Measurements from ENCODE around the gene TLX3. TPM values are rescaled to one million over a fixed set of nuclear protein-coding genes. Genes with fewer than 3 reads are reported as not detected.

TLX3 gene
- total RNA-seq, 4 donors from 2014 or later = not detected

DNA sequence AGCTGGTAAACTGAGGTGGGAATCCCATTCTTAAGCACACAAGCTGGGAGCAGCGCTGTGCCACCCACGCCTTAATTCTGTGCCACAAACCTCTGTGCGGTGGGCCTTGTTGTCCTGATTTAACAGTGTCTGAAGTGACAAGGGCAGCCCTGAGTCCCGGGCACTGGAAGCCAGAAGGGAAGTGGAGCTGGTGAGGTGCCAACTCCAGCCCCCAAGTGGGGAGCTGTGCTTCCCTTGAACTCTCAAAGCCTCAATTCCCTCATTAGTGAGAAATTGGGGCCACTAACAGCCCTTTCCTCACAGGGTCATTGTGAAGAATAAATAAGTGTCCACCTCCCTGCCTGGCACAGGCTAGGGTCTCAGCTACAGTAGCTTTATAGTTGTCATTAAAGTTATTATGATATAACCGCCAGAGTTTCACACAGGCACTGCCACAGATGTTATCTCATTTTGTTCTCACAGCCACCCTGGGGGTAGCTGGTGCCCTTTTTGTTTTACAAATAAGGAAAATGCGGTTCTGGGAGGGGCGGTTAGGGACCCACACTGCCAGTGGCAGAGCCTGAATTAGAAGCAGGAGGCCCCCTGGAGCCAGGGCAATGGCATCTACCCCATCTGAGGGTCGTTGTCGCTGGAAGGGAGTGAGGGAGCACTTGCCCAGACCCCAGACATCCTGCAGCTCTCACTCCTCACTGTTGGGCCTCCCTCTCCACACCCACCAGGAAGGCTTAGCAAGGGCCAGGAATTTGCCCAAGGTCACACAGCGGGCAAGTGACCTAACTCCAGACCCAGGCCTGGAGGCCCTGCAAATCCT lies 2.1 kb upstream of the TLX3 start:
- peak in 1 of 2 donors; percentile 77 for DNase-seq (ENCODE audit: low spot score in 2 of 2)
- WGBS, 2 donors = 30 to 33% methylated on average over 8 to 9 of the region's 10 CpGs
- no peak overlapping the region for H3K4me3 ChIP-seq (ENCODE audit: low read depth, poor library complexity, severe bottlenecking)
- TF ChIP-seq, protein P1, sequence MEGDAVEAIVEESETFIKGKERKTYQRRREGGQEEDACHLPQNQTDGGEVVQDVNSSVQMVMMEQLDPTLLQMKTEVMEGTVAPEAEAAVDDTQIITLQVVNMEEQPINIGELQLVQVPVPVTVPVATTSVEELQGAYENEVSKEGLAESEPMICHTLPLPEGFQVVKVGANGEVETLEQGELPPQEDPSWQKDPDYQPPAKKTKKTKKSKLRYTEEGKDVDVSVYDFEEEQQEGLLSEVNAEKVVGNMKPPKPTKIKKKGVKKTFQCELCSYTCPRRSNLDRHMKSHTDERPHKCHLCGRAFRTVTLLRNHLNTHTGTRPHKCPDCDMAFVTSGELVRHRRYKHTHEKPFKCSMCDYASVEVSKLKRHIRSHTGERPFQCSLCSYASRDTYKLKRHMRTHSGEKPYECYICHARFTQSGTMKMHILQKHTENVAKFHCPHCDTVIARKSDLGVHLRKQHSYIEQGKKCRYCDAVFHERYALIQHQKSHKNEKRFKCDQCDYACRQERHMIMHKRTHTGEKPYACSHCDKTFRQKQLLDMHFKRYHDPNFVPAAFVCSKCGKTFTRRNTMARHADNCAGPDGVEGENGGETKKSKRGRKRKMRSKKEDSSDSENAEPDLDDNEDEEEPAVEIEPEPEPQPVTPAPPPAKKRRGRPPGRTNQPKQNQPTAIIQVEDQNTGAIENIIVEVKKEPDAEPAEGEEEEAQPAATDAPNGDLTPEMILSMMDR (IDR thresholded peaks at IDR 0.05) = no peak
- TF ChIP-seq POLR2A (IDR thresholded peaks at IDR 0.05) = no peak
- intact Hi-C loops (cut with DNase I; ENCODE audit: low total_unique reads) = no loop called here

DNA sequence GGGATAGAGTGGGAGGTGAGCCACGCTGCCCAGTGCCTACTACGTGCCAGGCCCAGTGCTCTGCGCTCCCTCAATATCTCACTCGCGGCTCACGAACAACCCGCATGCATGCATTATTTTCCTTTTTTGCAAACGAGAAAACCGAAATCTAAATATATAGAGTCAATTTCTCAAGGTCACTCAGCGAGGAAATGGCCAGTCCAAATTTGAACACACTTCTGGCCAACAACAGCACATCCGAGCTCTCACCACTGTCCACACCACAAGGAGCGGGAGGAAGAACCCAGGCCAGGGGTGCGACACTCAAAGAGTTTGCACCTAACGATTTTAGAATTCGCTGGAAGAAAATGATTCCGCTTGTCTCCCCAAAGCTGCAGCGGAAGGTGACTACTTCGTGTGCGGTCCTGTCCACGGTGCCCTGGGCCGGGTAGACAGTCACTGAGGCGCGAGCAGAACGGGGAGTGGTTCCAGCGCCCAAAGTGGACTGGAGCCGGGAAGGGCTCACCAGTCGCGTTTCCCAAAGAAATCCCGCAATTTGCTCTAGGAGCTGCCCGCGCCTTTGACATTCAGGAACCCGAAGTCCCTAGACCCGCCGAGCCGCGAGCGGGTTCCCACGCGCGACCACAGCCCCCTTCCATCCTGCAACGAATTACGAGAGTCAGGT lies 1.1 kb upstream of the TLX3 start:
- 17 to 22% methylated on average over 34 to 42 of the region's 42 CpGs for WGBS, 2 donors
- intact Hi-C loops (cut with DNase I; ENCODE audit: low total_unique reads) = no loop called here
- TF ChIP-seq, protein P1 (IDR thresholded peaks at IDR 0.05) = no peak
- TF ChIP-seq POLR2A (IDR thresholded peaks at IDR 0.05) = no peak
- peak in 1 of 2 donors; percentile 83 for DNase-seq (ENCODE audit: low spot score in 2 of 2)
- no peak overlapping the region for H3K4me3 ChIP-seq (ENCODE audit: low read depth, poor library complexity, severe bottlenecking)

DNA sequence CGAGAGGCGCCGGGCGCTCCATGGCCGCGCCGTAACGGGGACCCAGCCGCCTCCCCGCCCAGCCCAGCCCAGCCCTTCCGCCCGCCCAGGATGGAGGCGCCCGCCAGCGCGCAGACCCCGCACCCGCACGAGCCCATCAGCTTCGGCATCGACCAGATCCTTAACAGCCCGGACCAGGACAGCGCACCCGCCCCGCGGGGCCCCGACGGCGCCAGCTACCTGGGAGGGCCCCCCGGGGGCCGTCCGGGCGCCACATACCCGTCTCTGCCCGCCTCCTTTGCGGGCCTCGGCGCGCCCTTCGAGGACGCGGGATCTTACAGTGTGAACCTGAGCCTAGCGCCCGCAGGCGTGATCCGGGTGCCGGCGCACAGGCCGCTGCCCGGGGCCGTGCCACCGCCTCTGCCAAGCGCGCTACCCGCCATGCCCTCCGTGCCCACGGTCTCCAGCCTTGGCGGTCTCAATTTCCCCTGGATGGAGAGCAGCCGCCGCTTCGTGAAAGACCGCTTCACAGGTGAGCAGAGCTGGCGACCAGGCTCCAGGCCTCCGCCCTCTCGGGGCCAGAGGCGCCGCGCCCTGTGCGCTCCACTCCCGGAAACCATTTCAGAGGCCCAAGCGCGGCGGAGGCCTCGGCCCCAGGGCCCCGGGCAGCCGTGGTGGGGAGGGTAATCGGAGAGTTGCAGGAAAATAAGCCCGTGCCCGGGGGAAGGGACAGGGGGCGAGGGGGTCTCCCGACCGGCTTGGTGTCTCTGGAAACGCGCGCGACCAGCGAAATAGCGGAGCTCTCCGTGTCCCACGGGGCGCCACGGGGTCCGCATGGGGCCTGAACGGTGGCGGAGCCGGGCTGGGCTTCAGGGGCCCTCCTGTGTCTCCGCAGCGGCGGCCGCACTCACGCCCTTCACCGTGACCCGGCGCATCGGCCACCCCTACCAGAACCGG lies 496 bp downstream of the TLX3 start:
- TF ChIP-seq, protein P1 (IDR thresholded peaks at IDR 0.05) = no peak
- no peak for TF ChIP-seq POLR2A (IDR thresholded peaks at IDR 0.05)
- H3K4me3 ChIP-seq (ENCODE audit: low read depth, poor library complexity, severe bottlenecking) = no peak overlapping the region
- peak in 1 of 2 donors; percentile 77 for DNase-seq (ENCODE audit: low spot score in 2 of 2)
- intact Hi-C loops (cut with DNase I; ENCODE audit: low total_unique reads) = no loop called here
- 3 to 4% methylated on average over 34 to 55 of the region's 106 CpGs for WGBS, 2 donors

DNA sequence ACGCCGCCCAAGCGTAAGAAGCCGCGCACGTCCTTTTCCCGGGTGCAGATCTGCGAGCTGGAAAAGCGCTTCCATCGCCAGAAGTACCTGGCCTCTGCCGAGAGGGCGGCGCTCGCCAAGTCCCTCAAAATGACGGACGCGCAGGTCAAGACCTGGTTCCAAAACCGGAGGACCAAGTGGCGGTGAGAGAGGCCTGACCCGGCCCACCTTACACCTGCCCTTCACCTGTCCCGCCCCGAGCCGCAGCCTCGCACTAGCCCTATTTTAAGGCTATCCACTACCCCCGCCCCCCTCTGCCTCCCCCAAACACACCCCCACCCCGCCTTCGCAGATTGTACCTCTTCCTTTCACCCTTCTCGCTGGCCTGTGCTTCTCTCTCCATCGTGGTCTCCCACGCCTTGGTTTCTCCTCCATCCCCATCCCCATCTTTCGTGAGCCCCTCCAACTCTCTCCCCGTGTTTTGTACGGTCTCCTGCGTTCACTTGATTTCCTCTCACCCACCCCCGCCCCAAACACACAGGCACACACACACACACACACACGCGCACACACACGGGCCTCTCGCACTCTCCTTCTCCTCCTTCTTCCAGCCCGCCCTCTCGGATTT lies 1.3 kb downstream of the TLX3 start:
- 5% methylated on average over 37 to 40 of the region's 41 CpGs for WGBS, 2 donors
- intact Hi-C loops (cut with DNase I; ENCODE audit: low total_unique reads) = no loop called here
- DNase-seq (ENCODE audit: low spot score in 2 of 2) = no peak
- H3K4me3 ChIP-seq (ENCODE audit: low read depth, poor library complexity, severe bottlenecking) = no peak overlapping the region
- TF ChIP-seq POLR2A (IDR thresholded peaks at IDR 0.05) = no peak
- TF ChIP-seq, protein P1 (IDR thresholded peaks at IDR 0.05) = no peak

- no peak overlapping the region for H3K4me3 ChIP-seq (ENCODE audit: low read depth, poor library complexity, severe bottlenecking)
- intact Hi-C loops (cut with DNase I; ENCODE audit: low total_unique reads) = no loop called here
- DNase-seq (ENCODE audit: low spot score in 2 of 2) = no peak
- TF ChIP-seq, protein P1 (IDR thresholded peaks at IDR 0.05) = no peak
- TF ChIP-seq POLR2A (IDR thresholded peaks at IDR 0.05) = no peak
- 2% methylated on average over 27 to 31 of the region's 41 CpGs for WGBS, 2 donors
Observed at GRCh38 chr5:171310819-171311321, 1.8 kb downstream of the TLX3 start.

Data from lower leg skin (tissue), 4 donors.